H1 (cell line): Measurements from ENCODE around the gene RELCH.

Experiments
- BRCA1 ChIP-seq: IDR thresholded peaks from 2 replicates; pipeline ENCODE4 v1.6.1; 2012; ENCODE audit warnings: low read depth, low read length, improper control_type of control experiment
- POLR2A ChIP-seq, 2 experiments: IDR thresholded peaks; 1 replicate in 1 of 2; 2 replicates in 1 of 2; pipeline ENCODE4 v1.6.1; 2011; ENCODE audit warnings: low read depth in 2 of 2, low read length in 2 of 2, mild to moderate bottlenecking in 2 of 2; ENCODE audit errors: control extremely low read depth in 1 of 2
- POLR2AphosphoS5 ChIP-seq: IDR thresholded peaks from 2 replicates; pipeline ENCODE4 v1.6.1; 2011; ENCODE audit warnings: low read depth, low read length
- SP1 ChIP-seq: IDR thresholded peaks from 2 replicates; pipeline ENCODE4 v1.6.1; 2011; ENCODE audit warnings: low read depth, low read length
- TAF7 ChIP-seq: optimal IDR thresholded peaks from 2 replicates; pipeline ENCODE3; 2011; ENCODE audit warnings: low read depth, mild to moderate bottlenecking, inconsistent platforms, low read length, moderate library complexity, borderline replicate concordance
- YY1 ChIP-seq: IDR thresholded peaks from 2 replicates; pipeline ENCODE4 v1.6.1; 2011; ENCODE audit warnings: low read depth, mild to moderate bottlenecking, low read length
- TF ChIP-seq, protein P1 (sequence below), 3 experiments: IDR thresholded peaks; 1 replicate in 2 of 3; 2 replicates in 1 of 3; pipeline versions ENCODE4 v1.5.1 to v1.6.1; 2011; ENCODE audit warnings: low read length in 3 of 3, mild to moderate bottlenecking in 3 of 3, inconsistent platforms in 2 of 3, low read depth in 1 of 3, moderate library complexity in 1 of 3; ENCODE audit not compliant: insufficient read depth in 1 of 3; ENCODE audit errors: control extremely low read depth in 1 of 3

DNA sequence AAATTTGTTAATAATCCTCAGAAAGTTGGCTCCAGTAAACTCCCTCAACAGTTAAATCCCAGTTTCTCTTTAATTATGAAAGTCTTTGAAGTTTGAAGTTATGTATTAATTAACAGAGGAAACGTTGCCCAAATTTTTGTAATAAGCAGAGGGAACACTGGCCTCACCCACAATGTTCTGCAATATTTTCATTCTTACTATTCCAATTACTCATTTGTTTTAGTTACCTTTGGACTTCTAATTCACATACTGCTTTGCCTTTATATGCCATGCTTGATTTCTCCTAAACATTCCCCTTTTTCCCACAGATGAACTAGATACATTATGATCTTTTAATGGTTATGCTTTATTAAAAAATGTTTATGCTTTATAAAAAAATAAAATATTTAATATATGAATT, 61.3 kb downstream of the RELCH start:
- TF ChIP-seq POLR2A (IDR thresholded peaks at IDR 0.05; ENCODE audit: control extremely low read depth in 1 of 2, low read depth in 2 of 2, low read length in 2 of 2), result no peak
- no peak for TF ChIP-seq SP1
- TF ChIP-seq, protein P1, sequence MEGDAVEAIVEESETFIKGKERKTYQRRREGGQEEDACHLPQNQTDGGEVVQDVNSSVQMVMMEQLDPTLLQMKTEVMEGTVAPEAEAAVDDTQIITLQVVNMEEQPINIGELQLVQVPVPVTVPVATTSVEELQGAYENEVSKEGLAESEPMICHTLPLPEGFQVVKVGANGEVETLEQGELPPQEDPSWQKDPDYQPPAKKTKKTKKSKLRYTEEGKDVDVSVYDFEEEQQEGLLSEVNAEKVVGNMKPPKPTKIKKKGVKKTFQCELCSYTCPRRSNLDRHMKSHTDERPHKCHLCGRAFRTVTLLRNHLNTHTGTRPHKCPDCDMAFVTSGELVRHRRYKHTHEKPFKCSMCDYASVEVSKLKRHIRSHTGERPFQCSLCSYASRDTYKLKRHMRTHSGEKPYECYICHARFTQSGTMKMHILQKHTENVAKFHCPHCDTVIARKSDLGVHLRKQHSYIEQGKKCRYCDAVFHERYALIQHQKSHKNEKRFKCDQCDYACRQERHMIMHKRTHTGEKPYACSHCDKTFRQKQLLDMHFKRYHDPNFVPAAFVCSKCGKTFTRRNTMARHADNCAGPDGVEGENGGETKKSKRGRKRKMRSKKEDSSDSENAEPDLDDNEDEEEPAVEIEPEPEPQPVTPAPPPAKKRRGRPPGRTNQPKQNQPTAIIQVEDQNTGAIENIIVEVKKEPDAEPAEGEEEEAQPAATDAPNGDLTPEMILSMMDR (IDR thresholded peaks at IDR 0.05; ENCODE audit: control extremely low read depth in 1 of 3, insufficient read depth in 1 of 3, low read depth in 1 of 3, low read length in 3 of 3), result no peak
- TF ChIP-seq BRCA1, result no peak
- no peak for TF ChIP-seq POLR2AphosphoS5
- no peak for TF ChIP-seq YY1
- TF ChIP-seq TAF7, result no peak
